HepG2 (cell line): ENCODE measurements around the gene SMYD1. TPM values are rescaled to one million over a fixed set of nuclear protein-coding genes. Genes with fewer than 3 reads are reported as not detected.

Source experiments
- AGO2 ChIP-seq: fragments of 200-400 bp; formaldehyde crosslinking; optimal IDR thresholded peaks from 2 replicates; pipeline ENCODE3; 2017; ENCODE audit warnings: mild to moderate bottlenecking, low read depth, low read length, moderate library complexity
- EHMT2 ChIP-seq: fragments of 200-600 bp; sonication (generic); IDR thresholded peaks from 2 replicates; pipeline ENCODE4 v1.7.0; 2017; ENCODE audit warnings: antibody characterized with exemption, low read depth, low read length, borderline replicate concordance
- ELF1 ChIP-seq: sonication (generic); formaldehyde crosslinking; IDR thresholded peaks from 2 replicates; pipeline ENCODE4 v1.4.0; 2020; ENCODE audit warnings: missing genetic modification reagents
- FOXP4 ChIP-seq: sonication (generic); formaldehyde crosslinking; IDR thresholded peaks from 2 replicates; pipeline ENCODE4 v1.4.0; 2020; ENCODE audit warnings: missing genetic modification reagents
- MIXL1 ChIP-seq: IDR thresholded peaks from 2 replicates; pipeline ENCODE4 v1.6.1; 2016
- NFE2L2 ChIP-seq: fragments of 150-350 bp; IDR thresholded peaks from 2 replicates; pipeline ENCODE4 v1.6.1; 2014; ENCODE audit warnings: low read length
- NKX3-1 ChIP-seq: sonication (generic); formaldehyde crosslinking; IDR thresholded peaks from 2 replicates; pipeline ENCODE4 v1.5.0; 2020; ENCODE audit warnings: missing genetic modification reagents
- NR3C1 ChIP-seq: sonication (generic); formaldehyde crosslinking; IDR thresholded peaks from 2 replicates; pipeline ENCODE4 v1.4.0; 2020; ENCODE audit warnings: missing genetic modification reagents
- RBM39 ChIP-seq: fragments of 200-400 bp; formaldehyde crosslinking; IDR thresholded peaks from one replicate; pipeline ENCODE4 v1.6.1; 2018; ENCODE audit warnings: antibody characterized with exemption, mild to moderate bottlenecking, low read depth, low read length; ENCODE audit not compliant: poor library complexity, severe bottlenecking
- RFXANK ChIP-seq: IDR thresholded peaks from 2 replicates; pipeline ENCODE4 v1.6.1; 2016
- SATB2 ChIP-seq: sonication (generic); formaldehyde crosslinking; IDR thresholded peaks from 2 replicates; pipeline ENCODE4 v1.5.0; 2020; ENCODE audit warnings: missing genetic modification reagents
- SNAPC2 ChIP-seq: sonication (generic); formaldehyde crosslinking; IDR thresholded peaks from 2 replicates; pipeline ENCODE4 v1.8.1; 2022; ENCODE audit warnings: mild to moderate bottlenecking, missing genetic modification reagents
- SOX5 ChIP-seq: IDR thresholded peaks from 2 replicates; pipeline ENCODE4 v1.6.1; 2016; ENCODE audit warnings: borderline replicate concordance
- SSRP1 ChIP-seq: IDR thresholded peaks from 2 replicates; pipeline ENCODE4 v1.6.1; 2016; ENCODE audit warnings: control low read depth
- ZKSCAN8 ChIP-seq: IDR thresholded peaks from 2 replicates; pipeline ENCODE4 v1.6.1; 2016; ENCODE audit warnings: borderline replicate concordance, missing genetic modification reagents, missing compliant biosample characterization
- ZNF543 ChIP-seq: sonication (generic); formaldehyde crosslinking; IDR thresholded peaks from 2 replicates; pipeline ENCODE4 v1.4.0; 2020; ENCODE audit warnings: mild to moderate bottlenecking, missing genetic modification reagents
- ZNF75D ChIP-seq: sonication (generic); formaldehyde crosslinking; IDR thresholded peaks from 2 replicates; pipeline ENCODE4 v1.8.1; 2023; ENCODE audit warnings: missing genetic modification reagents, mild to moderate bottlenecking, borderline replicate concordance
- ZNF891 ChIP-seq: sonication (generic); formaldehyde crosslinking; IDR thresholded peaks from 2 replicates; pipeline ENCODE4 v1.5.0; 2020; ENCODE audit warnings: mild to moderate bottlenecking, missing genetic modification reagents
- polyA plus RNA-seq, 8 experiments: library from polyadenylated mRNA; depleted of rRNA in 3 of 8; stranded (reverse) in 7 of 8; unstranded in 1 of 8; fragments of >200 nt; fragmentation: Illumina TruSeq in 4 of 8; extraction: Trizol in 4 of 8; gene quantifications; 2 replicates each; pipeline versions ENCODE4 v1.2.1 to v1.2.3, GENCODE V29; 2011 to 2016; ENCODE audit warnings: low read depth in 4 of 8, missing spikeins in 1 of 8, mixed read lengths in 1 of 8; ENCODE audit not compliant: insufficient read depth in 1 of 8
- total RNA-seq, 5 experiments: library from RNA; depleted of rRNA; stranded (reverse); fragments of >200 nt; fragmentation: Illumina TruSeq; extraction: Trizol; gene quantifications; 2 replicates each; pipeline ENCODE4 v1.2.3, GENCODE V29; 2016; ENCODE audit warnings: low read depth in 1 of 5
- TF ChIP-seq, protein P1 (sequence below): sonication (generic); formaldehyde crosslinking; IDR thresholded peaks from 2 replicates; pipeline ENCODE4 v1.4.0; 2020; ENCODE audit warnings: missing genetic modification reagents; ENCODE audit errors: not compliant biosample characterization
- TF ChIP-seq, protein P2 (sequence below): sonication (generic); formaldehyde crosslinking; conservative IDR thresholded peaks from 2 replicates; pipeline ENCODE4 v1.8.0; 2022; ENCODE audit warnings: missing genetic modification reagents
- TF ChIP-seq, protein P3 (sequence below): sonication (generic); formaldehyde crosslinking; IDR thresholded peaks from 2 replicates; pipeline ENCODE4 v1.4.0; 2020; ENCODE audit warnings: low read depth, mild to moderate bottlenecking, missing genetic modification reagents
- TF ChIP-seq, protein P4 (sequence below): IDR thresholded peaks from 2 replicates; pipeline ENCODE4 v1.6.1; 2016; ENCODE audit warnings: missing compliant biosample characterization, missing genetic modification reagents, borderline replicate concordance
- TF ChIP-seq, protein P5 (sequence below): sonication (generic); formaldehyde crosslinking; IDR thresholded peaks from 2 replicates; pipeline ENCODE4 v1.5.0; 2020; ENCODE audit warnings: missing genetic modification reagents, mild to moderate bottlenecking, borderline replicate concordance

The SMYD1 gene
- total and polyA plus RNA-seq, 2 of the 13 experiments (the other 11 are each of a cell fraction or from before 2014, with no cell fraction given) = not detected

GRCh38 chr2:88126772-88127637 is 59.4 kb downstream of the SMYD1 start (continued):
- TF ChIP-seq FOXP4 (CRISPR knock-in tag) = no peak
- TF ChIP-seq, protein P1, sequence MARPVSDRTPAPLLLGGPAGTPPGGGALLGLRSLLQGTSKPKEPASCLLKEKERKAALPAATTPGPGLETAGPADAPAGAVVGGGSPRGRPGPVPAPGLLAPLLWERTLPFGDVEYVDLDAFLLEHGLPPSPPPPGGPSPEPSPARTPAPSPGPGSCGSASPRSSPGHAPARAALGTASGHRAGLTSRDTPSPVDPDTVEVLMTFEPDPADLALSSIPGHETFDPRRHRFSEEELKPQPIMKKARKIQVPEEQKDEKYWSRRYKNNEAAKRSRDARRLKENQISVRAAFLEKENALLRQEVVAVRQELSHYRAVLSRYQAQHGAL (CRISPR knock-in tag) = no peak
- TF ChIP-seq NFE2L2 = no peak
- TF ChIP-seq NR3C1 (CRISPR knock-in tag) = no peak
- TF ChIP-seq, protein P2, sequence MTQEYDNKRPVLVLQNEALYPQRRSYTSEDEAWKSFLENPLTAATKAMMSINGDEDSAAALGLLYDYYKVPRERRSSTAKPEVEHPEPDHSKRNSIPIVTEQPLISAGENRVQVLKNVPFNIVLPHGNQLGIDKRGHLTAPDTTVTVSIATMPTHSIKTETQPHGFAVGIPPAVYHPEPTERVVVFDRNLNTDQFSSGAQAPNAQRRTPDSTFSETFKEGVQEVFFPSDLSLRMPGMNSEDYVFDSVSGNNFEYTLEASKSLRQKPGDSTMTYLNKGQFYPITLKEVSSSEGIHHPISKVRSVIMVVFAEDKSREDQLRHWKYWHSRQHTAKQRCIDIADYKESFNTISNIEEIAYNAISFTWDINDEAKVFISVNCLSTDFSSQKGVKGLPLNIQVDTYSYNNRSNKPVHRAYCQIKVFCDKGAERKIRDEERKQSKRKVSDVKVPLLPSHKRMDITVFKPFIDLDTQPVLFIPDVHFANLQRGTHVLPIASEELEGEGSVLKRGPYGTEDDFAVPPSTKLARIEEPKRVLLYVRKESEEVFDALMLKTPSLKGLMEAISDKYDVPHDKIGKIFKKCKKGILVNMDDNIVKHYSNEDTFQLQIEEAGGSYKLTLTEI (CRISPR knock-in tag) = no peak
- TF ChIP-seq SATB2 (CRISPR knock-in tag) = no peak
- TF ChIP-seq SOX5 (CRISPR knock-in tag) = 0 out of 2 replicates have a peak, but pooled peaks have one; percentile 8
- peak; percentile 15 for TF ChIP-seq RBM39
- TF ChIP-seq, protein P3, sequence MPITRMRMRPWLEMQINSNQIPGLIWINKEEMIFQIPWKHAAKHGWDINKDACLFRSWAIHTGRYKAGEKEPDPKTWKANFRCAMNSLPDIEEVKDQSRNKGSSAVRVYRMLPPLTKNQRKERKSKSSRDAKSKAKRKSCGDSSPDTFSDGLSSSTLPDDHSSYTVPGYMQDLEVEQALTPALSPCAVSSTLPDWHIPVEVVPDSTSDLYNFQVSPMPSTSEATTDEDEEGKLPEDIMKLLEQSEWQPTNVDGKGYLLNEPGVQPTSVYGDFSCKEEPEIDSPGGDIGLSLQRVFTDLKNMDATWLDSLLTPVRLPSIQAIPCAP (CRISPR knock-in tag) = no peak
- TF ChIP-seq SNAPC2 (CRISPR knock-in tag) = peak; percentile 48; the same call in 1 of the 2 replicates
- 0 out of 2 replicates have a peak, but pooled peaks have one; percentile 5 for TF ChIP-seq SSRP1 (CRISPR knock-in tag)
- TF ChIP-seq, protein P4, sequence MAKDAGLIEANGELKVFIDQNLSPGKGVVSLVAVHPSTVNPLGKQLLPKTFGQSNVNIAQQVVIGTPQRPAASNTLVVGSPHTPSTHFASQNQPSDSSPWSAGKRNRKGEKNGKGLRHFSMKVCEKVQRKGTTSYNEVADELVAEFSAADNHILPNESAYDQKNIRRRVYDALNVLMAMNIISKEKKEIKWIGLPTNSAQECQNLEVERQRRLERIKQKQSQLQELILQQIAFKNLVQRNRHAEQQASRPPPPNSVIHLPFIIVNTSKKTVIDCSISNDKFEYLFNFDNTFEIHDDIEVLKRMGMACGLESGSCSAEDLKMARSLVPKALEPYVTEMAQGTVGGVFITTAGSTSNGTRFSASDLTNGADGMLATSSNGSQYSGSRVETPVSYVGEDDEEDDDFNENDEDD (CRISPR knock-in tag) = no peak
- peak; percentile 85 for TF ChIP-seq AGO2
- TF ChIP-seq NKX3-1 = 0 out of 2 replicates have a peak, but pooled peaks have one; percentile 27
- TF ChIP-seq ELF1 (CRISPR knock-in tag) = no peak
- TF ChIP-seq ZKSCAN8 (CRISPR knock-in tag) = no peak
- no peak for TF ChIP-seq ZNF543
- TF ChIP-seq, protein P5, sequence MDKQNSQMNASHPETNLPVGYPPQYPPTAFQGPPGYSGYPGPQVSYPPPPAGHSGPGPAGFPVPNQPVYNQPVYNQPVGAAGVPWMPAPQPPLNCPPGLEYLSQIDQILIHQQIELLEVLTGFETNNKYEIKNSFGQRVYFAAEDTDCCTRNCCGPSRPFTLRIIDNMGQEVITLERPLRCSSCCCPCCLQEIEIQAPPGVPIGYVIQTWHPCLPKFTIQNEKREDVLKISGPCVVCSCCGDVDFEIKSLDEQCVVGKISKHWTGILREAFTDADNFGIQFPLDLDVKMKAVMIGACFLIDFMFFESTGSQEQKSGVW = peak; percentile 49; the same call in 1 of the 2 replicates
- no peak for TF ChIP-seq EHMT2
- TF ChIP-seq ZNF75D (CRISPR knock-in tag) = no peak
- TF ChIP-seq RFXANK = no peak
- no peak for TF ChIP-seq MIXL1 (CRISPR knock-in tag)
- TF ChIP-seq ZNF891 (CRISPR knock-in tag) = no peak
